Heart left ventricle (tissue), 16 donors: ENCODE data around the gene FRG1. TPM values are rescaled to one million over a fixed set of nuclear protein-coding genes. Genes with fewer than 3 reads are reported as not detected.
"Not testable (repeated sequence)": the region's sequence is repeated elsewhere in the genome, so short reads cannot be mapped to it uniquely, and the experiment has no call there.

Experiments
- ATAC-seq, 4 donors: fragments of 200-7000 bp; cut with Tn5 transposase; one replicate each; pipeline ENCODE4 v1.9.1; 2020 to 2022; ENCODE audit warnings: moderate library complexity in 4 of 4, mild to moderate bottlenecking in 3 of 4, moderate number of reproducible peaks in 1 of 4
- DNase-seq, 5 donors: peaks; one replicate each; pipeline ENCODE4 v3.0.0-alpha.2; 2020
- H3K27ac ChIP-seq, 12 donors: fragments of 200-600 bp; sonication (generic) in 4 of 12; one replicate each; pipeline versions ENCODE4 v1.5.0 to v1.8.0; 2016 to 2022; ENCODE audit warnings: mild to moderate bottlenecking in 2 of 12
- H3K27me3 ChIP-seq, 9 donors: fragments of 200-600 bp; sonication (generic) in 2 of 9; one replicate each; pipeline versions ENCODE4 v1.5.1 to v1.8.0; 2016 to 2022; ENCODE audit warnings: mild to moderate bottlenecking in 3 of 9
- H3K36me3 ChIP-seq, 9 donors: fragments of 200-600 bp; sonication (generic) in 2 of 9; one replicate each; pipeline versions ENCODE4 v1.5.0 to v1.8.0; 2018 to 2022; ENCODE audit warnings: mild to moderate bottlenecking in 2 of 9
- H3K4me1 ChIP-seq, 12 donors: fragments of 200-600 bp; sonication (generic) in 4 of 12; one replicate each; pipeline versions ENCODE4 v1.5.0 to v1.8.0; 2016 to 2022; ENCODE audit warnings: mild to moderate bottlenecking in 3 of 12
- H3K4me3 ChIP-seq, 12 donors: fragments of 200-600 bp; sonication (generic) in 4 of 12; one replicate each; pipeline versions ENCODE4 v1.5.0 to v1.8.0; 2017 to 2022; ENCODE audit warnings: mild to moderate bottlenecking in 9 of 12, moderate library complexity in 4 of 12
- H3K9me3 ChIP-seq, 12 donors: fragments of 200-600 bp; sonication (generic) in 4 of 12; one replicate each; pipeline versions ENCODE4 v1.5.0 to v1.8.0; 2016 to 2022; ENCODE audit warnings: mild to moderate bottlenecking in 1 of 12
- CTCF ChIP-seq, 12 donors: fragments of 200-600 bp; sonication (generic) in 4 of 12; IDR thresholded peaks; one replicate each; pipeline versions ENCODE4 v1.5.0 to v1.8.0; 2018 to 2022; ENCODE audit warnings: antibody characterized with exemption in 12 of 12, mild to moderate bottlenecking in 5 of 12
- POLR2A ChIP-seq, 2 donors: fragments of 450-650 bp; IDR thresholded peaks; one replicate each; pipeline ENCODE4 v1.6.1; 2017; ENCODE audit warnings: antibody characterized with exemption in 2 of 2, mild to moderate bottlenecking in 2 of 2, moderate library complexity in 2 of 2
- WGBS, 4 donors: extraction: QIAGEN DNeasy Blood & Tissue Kit in 2 of 4; methylation state at CpG; one replicate each; pipeline versions ENCODE4 v1.1.5 to v1.1.7; 2013 to 2018; 5-methylcytosine and 5-hydroxymethylcytosine counted together
- intact Hi-C, 10 donors: fragments of 100-400 bp; cut with DNase I; formaldehyde crosslinking; loops; one replicate each; pipeline versions ENCODE4 v1.11.1 to v1.14.2; 2022
- polyA plus RNA-seq, 2 donors: library from polyadenylated mRNA; stranded (reverse); fragments of 200-250 nt; gene quantifications; one replicate each; pipeline ENCODE4 v1.2.3, GENCODE V29; 2013
- total RNA-seq, 9 donors: library from RNA; depleted of rRNA in 2 of 9; stranded (reverse); fragments of >200 nt in 2 of 9; fragmentation: NEBNext Ultra II Directional in 3 of 9; extraction: Animal tissue kit (Norgen Biotek cat#: 25700) in 3 of 9; gene quantifications; one replicate each; pipeline versions ENCODE4 v1.1.0 to v1.2.4, GENCODE V29; 2016 to 2023
- donor health status: ischemic (EF 13 %, LVEDD 7.1; RV severe dilation, severe dysfunction).
- donor health status: healthy with polysubstance abuse.
- donor health status: DM: no; HTN: yes; CAD: no.
- donor health status: DM: no; HTN: no; CAD: no.
- donor health status: ischemic (EF 25% LVEDD 6.9; RV normal size, moderate dysfunction).
- donor health status: ischemic (EF 25% LVEDD 5.7; RV mildly dilated, moderate dysfunction).
- donor health status: healthy.
- donor health status: DM: yes; HTN: yes; CAD: no.
- donor health status: ischemic (EF 35%, LVEDD 5.7; RV mildly dilated, moderate dysfunction).
- donor health status: nonischemic (EF 11% LVEDD 7.7; RV severe dilation, severe dysfunction).
- donor health status: DM: yes; HTN: yes; CAD: no.
- donor health status: PGD.
- donor health status: ischemic (EF 29% LVEDD 5.4; RV normal size, mild dysfunction).
- donor health status: nonischemic (EF 23%, LVEDD 6.1; RV moderate dilation, normal function).

FRG1 gene
- total and polyA plus RNA-seq, 11 donors: 26.8 to 53.1 (median 32.9) TPM

- TF ChIP-seq POLR2A (IDR thresholded peaks at IDR 0.05): no peak
- no peak for TF ChIP-seq CTCF (IDR thresholded peaks at IDR 0.05)
- peaks cover 0 to 39% (median 14%) of the 10 kb centered on the region in 12 donors for H3K4me1 ChIP-seq
- H3K4me3 ChIP-seq: peak overlapping the region; percentile 56 to 99 (median 83)
- no peaks in the 10 kb centered on the region for H3K9me3 ChIP-seq
- H3K27ac ChIP-seq: peak overlapping the region; percentile 65 to 92 (median 86)
- H3K27me3 ChIP-seq: no peaks in the 10 kb centered on the region
- 1 to 4% (median 1%) methylated on average over 17 to 31 of the region's 31 CpGs for WGBS, 4 donors
- ATAC-seq: peak in 2 of 4 donors; percentile 20 to 57
- DNase-seq: peak in 1 of 5 donors; percentile 70
- peaks cover 0 to 24% (median 6%) of the 10 kb centered on the region in 9 donors for H3K36me3 ChIP-seq
- intact Hi-C loops: no loop called here
These were observed 356 bp downstream of the FRG1 start for GRCh38 chr4:189941005-189941450.

- intact Hi-C loops, H3K27ac ChIP-seq, DNase-seq, ATAC-seq, H3K9me3 ChIP-seq, H3K27me3 ChIP-seq: not testable (repeated sequence)
- Histone ChIP-seq H3K4me3 (peak overlapping the region in 3 of 12 donors; percentile 77 to 91 (median 80)), H3K4me1 (peaks cover 0 to 39% (median 14%) of the 10 kb centered on the region in 12 donors), H3K36me3 (peaks cover 0 to 33% (median 6%) of the 10 kb centered on the region in 9 donors)
- WGBS, 4 donors: 97 to 99% (median 98%) methylated on average over 3 of the region's 3 CpGs
These were observed 1.7 kb downstream of the FRG1 start for GRCh38 chr4:189942412-189942811.

GRCh38 chr4:189944077-189944476 is 3.4 kb downstream of the FRG1 start:
- 79 to 99% (median 85%) methylated on average over 5 of the region's 5 CpGs for WGBS, 4 donors
- H3K36me3 ChIP-seq: peaks cover 0 to 34% (median 6%) of the 10 kb centered on the region in 9 donors
- intact Hi-C loops, H3K27me3 ChIP-seq, H3K4me3 ChIP-seq, H3K27ac ChIP-seq, ATAC-seq, H3K9me3 ChIP-seq, DNase-seq: not testable (repeated sequence)
- H3K4me1 ChIP-seq: peaks cover 0 to 39% (median 16%) of the 10 kb centered on the region in 12 donors

DNA sequence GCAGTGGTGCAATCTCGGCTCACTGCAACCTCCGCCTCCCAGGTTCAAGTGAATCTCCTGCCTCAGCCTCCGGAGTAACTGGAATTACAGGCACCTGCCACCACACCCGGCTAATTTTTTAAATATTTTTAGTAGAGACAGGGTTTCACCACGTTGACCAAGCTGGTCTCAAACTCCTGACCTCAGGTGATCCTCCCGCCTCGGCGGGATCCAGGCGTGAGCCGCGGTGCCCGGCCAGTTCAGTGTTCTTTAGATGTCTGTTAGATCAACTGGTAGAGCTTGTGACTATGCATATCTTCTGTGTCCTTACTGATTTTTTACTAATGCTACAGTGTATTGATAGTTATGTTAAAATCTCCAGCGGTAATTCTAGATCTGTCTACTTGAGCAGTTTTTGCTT is 6.2 kb downstream of the FRG1 start:
- Histone ChIP-seq H3K4me1 (peaks cover 0 to 31% (median 11%) of the 10 kb centered on the region in 12 donors), H3K36me3 (peaks cover 0 to 34% (median 6%) of the 10 kb centered on the region in 9 donors)
- 93 to 96% (median 95%) methylated on average over 13 of the region's 13 CpGs for WGBS, 4 donors
- H3K27me3 ChIP-seq, intact Hi-C loops, H3K27ac ChIP-seq, ATAC-seq, H3K4me3 ChIP-seq, H3K9me3 ChIP-seq, DNase-seq: not testable (repeated sequence)

DNA sequence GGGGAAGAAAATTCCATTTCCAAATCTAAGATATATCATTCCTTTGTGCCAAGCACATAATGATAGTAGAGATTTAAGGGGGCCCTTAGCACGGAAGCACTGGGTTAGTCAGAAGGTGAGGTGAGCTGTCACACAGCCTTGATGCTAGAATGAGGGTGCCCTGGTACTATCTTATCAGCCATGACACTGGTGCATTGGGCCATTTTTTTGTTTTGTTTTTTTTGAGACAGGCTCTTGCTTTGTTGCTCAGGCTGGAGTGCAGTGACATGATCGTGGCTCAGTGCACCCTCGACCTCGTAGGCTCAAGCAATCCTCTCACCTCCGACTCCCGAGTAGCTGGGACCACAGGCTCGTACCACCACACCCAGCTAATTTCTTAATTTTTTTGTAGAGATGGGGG is 7.8 kb downstream of the FRG1 start:
- 77 to 86% (median 81%) methylated on average over 7 of the region's 7 CpGs for WGBS, 4 donors
- DNase-seq, H3K27ac ChIP-seq, H3K27me3 ChIP-seq, intact Hi-C loops, H3K9me3 ChIP-seq, ATAC-seq, H3K4me3 ChIP-seq: not testable (repeated sequence)
- peaks cover 0 to 15% (median 3%) of the 10 kb centered on the region in 12 donors for H3K4me1 ChIP-seq
- peaks cover 0 to 42% (median 6%) of the 10 kb centered on the region in 9 donors for H3K36me3 ChIP-seq

DNA sequence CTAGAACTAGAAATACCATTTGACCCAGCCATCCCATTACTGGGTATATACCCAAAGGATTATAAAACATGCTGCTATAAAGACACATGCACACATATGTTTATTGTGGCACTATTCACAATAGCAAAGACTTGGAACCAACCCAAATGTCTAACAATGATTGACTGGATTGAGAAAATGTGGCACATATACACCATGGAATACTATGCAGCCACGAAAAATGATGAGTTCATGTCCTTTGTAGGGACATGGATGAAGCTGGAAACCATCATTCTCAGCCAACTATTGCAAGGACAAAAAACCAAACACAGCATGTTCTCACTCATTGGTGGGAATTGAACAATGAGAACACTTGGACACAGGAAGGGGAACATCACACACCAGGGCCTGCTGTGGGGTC is 28.6 kb downstream of the FRG1 start:
- DNase-seq, H3K27ac ChIP-seq, H3K27me3 ChIP-seq, H3K4me3 ChIP-seq, H3K36me3 ChIP-seq, H3K4me1 ChIP-seq, ATAC-seq, intact Hi-C loops: not testable (repeated sequence)
- peaks cover 0 to 26% (median 6%) of the 10 kb centered on the region in 12 donors for H3K9me3 ChIP-seq
- 28 to 85% (median 46%) methylated on average over 1 of the region's 1 CpG for WGBS, 4 donors

DNA sequence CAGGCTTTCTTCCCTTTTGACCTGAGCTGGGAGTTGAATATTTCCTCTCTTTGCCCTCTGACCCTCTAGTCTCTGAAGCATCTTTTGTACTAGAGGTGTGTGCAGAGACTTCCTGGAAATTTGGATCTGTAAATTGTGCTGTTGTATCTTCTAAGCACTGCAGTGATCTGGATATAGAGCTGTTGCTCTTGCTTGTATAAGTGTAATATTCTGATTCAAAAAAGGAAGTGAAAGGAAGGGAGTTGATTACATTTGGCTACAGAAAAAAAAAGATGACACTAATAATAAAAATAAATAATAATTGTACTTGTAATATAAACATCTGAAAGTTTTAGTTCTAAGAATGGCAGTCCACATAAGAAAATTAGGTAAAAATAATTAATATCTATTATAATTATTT is 33.0 kb downstream of the FRG1 start:
- H3K36me3 ChIP-seq: no peaks in the 10 kb centered on the region
- no peak for TF ChIP-seq CTCF (IDR thresholded peaks at IDR 0.05)
- TF ChIP-seq POLR2A (IDR thresholded peaks at IDR 0.05): no peak
- H3K27ac ChIP-seq: no peak overlapping the region
- H3K9me3 ChIP-seq: peaks cover 0 to 3% (median 0%) of the 10 kb centered on the region in 12 donors
- H3K27me3 ChIP-seq: peaks cover 0 to 7% (median 0%) of the 10 kb centered on the region in 9 donors
- DNase-seq (no peak), ATAC-seq (no peak)
- H3K4me1 ChIP-seq: no peaks in the 10 kb centered on the region
- intact Hi-C loops: no loop called here
- no peak overlapping the region for H3K4me3 ChIP-seq
